GOT3 (cell line): ENCODE data around the gene KLLN.
"Not testable (repeated sequence)": the region's sequence is repeated elsewhere in the genome, so short reads cannot be mapped to it uniquely, and the experiment has no call there.

Experiments
- DNase-seq: peaks from one replicate; lab custom pipeline; 2025; ENCODE audit warnings: mixed read lengths; lab: John Stamatoyannopoulos, UW

The KLLN gene, protein sequence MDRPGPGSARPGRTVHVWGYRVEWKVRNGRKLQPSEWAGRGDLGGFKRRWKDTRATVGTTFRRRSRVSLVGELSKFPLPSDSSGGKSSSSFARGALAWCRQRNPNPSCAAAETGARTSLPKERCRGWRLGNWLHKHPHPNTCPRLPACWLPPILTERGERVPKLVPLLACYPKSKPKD

GRCh38 chr10:87863053-87863943 is at the start of gene KLLN, which contains the start of gene PTEN:
TSS of gene KLLN (minus strand) at chr10:87863533. CDS start at chr10:87862487, 1,046 bp downstream.
TSS of gene PTEN (plus strand) at chr10:87863625. CDS start at chr10:87864470, 845 bp downstream.
- peak; percentile 72 for DNase-seq

- not testable (repeated sequence) for DNase-seq
Measured at GRCh38 chr10:87903396-87903795, 40.1 kb upstream of the KLLN start.

DNA sequence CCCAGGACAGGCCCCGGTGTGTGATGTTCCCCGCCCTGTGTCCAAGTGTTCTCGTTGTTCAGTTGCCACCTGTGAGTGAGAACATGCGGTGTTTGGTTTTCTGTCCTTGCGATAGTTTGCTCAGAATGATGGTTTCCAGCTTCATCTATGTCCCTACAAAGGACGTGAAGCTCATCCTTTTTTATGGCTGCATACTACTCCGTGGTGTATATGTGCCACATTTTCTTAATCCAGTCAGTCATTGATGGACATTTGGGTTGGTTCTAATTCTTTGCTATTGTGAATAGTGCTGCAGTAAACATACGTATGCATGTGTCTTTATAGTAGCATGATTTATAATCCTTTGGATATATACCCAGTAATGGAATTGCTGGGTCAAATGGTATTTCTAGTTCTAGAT is 34.6 kb upstream of the KLLN start:
- not testable (repeated sequence) for DNase-seq

- no peak for DNase-seq
Measured at GRCh38 chr10:87896216-87896615, 32.9 kb upstream of the KLLN start.

DNA sequence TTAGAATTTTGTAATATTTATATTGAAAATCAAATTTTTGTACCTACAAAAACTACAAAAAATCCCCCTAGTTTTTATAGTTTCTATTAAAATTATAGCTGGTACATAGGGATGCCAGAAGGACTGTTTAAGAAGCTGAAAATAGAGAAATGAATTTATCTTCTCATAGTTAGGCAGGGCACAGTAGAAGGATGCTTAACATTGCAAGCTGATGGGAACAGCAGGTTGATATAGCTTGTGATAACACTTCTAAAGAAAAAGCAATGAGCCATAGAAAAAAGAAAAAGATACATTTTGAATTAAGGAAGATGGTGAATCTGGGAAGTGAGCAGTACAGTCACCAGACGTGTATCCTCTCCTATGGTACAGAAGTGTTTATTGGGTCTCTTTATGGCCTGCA is 32.1 kb upstream of the KLLN start:
- DNase-seq: no peak

GRCh38 chr10:87887548-87888289 is 24.4 kb upstream of the KLLN start:
- DNase-seq: no peak

- no peak for DNase-seq
Measured at GRCh38 chr10:87887146-87887545, 23.8 kb upstream of the KLLN start.

DNA sequence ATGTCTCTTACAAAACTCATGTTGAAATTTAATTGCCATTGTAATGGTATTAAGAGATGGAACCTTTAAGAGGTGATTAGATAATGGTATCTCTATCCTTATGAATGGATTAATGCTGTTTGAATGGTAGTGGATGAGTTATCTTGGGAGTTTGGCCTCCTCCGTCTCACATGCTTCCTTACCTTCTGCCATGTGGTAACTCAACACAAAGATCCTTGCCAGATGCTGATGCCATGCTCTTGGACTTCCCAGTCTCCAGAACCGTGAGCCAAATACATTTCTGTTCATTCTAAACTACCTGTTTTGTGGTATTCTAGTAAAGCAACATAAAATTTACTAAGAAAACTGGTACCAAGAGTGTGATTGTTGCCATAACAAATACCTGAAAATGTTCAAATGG is 23.3 kb upstream of the KLLN start:
- DNase-seq: no peak

DNA sequence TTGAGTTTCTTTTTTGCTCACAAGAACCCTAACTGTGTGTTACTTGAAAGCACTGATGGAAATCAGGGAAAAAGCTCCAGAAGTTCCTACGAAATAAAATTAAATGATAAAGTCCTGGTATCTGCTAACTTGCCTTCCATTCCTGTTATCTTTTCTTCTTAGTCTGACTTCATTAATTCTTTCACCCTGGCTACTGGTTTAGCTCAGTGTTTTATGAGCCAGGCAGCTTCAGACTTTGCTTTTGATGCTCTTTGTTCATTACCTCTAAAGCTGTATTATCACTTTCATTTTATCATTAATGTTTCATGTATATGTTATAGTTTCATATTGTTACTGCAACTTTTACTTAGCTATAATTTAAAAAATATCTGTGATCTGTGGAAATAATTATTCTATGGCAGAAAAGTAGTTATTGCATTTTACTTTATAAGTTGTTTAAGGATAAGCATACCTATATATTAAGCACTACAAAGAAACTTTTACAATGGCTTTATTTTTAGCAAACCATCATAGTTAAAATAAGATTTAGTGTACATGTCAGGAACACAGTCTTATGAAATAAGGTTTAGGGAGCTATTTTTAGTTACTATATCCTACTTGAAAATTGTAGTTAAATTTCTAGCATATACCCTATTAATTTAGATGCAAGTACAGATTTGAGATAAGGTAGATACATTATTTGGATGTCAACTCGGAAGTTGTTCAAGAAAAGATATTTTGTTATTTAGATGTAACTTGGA is 19.4 kb upstream of the KLLN start:
- DNase-seq: no peak

DNA sequence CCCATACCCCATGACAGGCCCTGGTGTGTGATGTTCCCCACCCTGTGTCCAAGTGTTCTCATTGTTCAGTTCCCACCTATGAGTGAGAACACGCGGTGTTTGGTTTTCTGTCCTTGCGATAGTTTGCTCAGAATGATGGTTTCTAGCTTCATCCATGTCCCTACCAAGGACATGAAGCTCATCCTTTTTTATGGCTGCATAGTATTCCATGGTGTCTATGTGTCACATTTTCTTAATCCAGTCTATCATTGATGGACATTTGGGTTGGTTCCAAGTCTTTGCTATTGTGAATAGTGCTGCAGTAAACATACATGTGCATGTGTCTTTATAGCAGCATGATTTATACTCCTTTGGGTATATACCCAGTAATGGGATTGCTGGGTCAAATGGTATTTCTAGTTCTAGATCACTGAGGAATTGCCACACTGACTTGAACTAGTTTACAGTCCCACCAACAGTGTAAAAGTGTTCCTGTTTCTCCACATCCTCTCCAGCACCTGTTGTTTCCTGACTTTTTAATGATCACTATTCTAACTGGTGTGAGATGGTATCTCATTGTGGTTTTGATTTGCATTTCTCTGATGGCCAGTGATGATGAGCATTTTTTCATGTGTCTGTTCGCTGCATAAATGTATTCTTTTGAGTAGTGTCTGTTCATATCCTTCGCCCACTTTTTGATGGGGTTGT is 18.2 kb upstream of the KLLN start:
- DNase-seq: not testable (repeated sequence)

GRCh38 chr10:87880336-87880735 is 17.0 kb upstream of the KLLN start:
- no peak for DNase-seq

DNA sequence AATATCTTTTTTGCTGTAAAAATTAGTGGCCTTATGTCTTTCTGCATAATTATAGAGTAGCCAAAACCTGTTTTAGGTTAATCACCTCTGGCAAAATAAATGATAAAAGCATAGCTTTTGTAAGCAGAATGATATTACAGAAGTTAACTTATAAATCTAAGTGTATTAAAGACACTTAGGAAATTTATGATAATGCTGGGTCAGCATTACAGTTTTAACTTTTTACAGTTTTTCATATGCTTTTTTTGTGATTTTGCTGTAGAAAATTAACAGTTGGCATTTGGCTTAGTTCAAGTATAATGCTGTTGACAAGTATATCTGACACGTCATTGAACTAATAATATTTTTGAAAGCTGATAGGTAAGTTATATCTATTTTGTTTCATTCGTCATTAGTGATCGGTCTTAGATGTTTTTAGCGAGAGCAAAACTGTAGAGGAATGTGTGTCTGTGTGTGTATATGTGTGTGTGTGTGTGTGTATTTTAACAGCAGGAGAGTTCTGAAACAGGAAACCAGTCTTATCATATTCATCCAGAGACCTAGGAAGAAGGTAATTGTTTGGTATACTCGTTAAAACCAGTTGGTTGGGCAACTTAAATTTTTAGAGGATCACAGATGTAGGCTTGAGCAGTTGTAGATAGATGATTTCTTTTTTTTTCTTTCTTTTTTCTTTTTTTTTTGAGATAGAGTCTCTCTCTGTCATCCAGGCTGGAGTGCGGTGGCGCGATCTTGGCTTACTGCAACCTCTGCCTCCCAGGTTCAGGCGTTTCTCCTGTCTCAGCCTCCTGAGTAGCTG is 15.5 kb upstream of the KLLN start:
- DNase-seq: no peak

DNA sequence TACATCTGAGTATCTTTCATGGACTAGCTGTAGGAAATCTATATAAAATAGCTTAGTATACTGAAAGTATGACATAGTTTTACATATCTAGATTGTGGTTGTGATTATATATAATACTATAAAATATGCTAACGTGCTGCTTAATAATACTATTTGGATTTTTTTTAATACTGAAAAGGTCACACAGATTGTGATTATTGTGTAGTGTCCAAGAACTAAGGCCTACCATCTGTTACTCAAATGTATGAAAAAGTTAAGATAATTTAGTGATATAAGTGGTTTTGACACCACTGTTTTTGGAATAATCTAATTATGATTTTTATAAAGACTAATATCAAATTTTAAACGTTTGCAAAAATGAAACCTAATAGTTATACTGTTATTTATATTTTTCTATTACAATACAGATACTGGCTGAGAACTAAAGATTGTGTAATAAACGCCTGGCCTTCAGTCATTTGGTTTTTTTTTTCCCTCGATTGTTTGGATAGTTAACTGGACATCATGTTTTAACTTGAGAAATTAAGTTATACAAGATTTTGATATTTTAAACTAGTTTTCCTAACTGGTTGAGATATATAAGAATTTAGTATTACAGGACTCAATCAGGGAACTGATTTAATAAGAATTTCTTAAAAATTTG is 12.7 kb upstream of the KLLN start:
- DNase-seq: no peak

DNA sequence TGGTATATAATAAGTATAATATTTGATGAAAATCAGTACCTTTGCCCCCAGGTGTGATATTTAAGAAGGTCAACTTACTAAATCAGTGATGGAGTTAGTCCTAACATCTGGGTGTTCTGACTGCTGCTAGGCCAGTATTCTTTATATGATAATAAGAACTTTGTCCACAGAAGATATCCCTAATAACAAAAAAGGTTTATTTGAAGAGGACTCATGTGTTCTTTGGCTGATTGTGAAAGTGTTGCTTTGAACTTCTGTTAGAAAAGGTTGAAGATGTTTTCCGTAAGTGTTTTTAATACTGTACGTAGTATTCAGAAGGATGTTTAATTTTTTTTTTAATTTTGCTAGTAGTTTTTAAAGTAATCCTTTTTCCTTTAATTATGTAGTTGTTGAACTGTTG is 10.3 kb upstream of the KLLN start:
- no peak for DNase-seq

- no peak for DNase-seq
Measured at GRCh38 chr10:87872828-87873227, 9.5 kb upstream of the KLLN start.

DNA sequence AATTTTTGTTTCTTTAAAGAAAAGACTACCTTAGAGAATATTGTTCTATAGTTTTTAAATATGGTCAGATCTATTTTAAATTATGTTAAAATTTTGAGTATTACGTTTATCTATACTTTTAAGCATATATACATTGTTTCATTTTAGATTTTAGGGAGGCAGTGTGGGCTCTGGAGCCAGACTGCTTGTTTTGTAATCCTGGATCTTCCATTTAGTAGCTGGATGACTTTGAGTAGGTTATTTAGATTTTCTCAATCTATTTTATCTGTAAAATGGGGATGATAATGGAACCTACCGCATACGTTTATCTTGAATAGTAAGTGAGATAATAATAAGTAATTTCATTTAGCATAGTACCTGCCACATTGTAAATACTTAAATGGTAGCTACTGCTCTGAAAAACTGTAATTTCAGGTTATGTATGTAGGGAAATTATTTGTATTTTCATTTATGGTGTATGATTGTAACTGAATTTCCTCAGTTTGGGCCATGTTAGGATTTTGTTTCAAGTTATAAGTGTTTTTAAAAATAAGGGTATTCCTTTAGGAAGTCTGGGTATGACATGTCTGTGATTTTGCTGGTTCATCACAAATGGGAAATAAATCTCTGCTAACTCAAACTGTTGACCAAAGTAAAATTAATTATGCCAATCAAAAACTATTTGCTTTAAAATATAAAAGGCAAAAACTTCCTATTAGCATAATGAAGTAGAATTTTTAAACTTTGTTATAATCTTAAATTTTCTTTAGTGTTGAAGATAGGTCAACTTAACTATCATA is 6.6 kb upstream of the KLLN start:
- no peak for DNase-seq

DNA sequence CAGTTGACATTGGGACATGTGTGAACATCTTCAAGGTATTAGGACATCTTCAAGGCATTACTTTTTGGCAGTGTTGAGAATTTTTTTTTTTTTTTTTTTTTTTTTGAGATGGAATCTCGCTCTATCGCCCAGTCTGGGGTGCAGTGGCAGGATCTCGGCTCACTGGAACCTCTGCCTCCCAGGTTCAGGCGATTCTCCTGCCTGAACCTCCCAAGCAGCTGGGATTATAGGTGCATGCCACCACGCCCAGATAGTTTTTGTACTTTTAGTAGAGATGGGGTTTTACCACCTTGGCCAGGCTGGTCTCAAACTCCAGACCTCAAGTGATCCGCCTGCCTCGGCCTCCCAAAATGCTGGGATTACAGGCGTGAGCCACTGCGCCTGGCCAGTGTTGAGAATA is 5.8 kb upstream of the KLLN start:
- DNase-seq: not testable (repeated sequence)

DNA sequence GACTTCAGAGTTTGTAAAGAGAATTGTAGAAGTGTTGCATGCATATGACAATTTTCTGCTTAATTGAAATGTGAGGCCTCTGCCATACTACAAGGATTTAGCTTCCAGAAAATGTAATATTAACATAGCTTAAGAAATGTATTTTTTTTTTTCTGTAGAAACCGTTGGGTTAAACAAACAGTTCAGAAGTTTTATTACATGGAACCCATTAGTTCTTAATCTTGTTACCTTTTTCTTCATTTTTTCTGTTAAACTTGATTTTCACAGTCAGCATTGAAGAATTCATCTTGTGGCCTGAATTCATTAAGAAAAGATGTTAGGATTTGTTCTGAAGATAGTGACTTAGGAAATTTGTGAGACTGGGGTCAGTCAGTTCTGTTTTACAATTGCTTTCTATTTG is 4.9 kb upstream of the KLLN start:
- DNase-seq: no peak

- DNase-seq: no peak
Measured at GRCh38 chr10:87867453-87867852, 4.1 kb upstream of the KLLN start.
